ENCODE measurements around the gene PPP1R37. TPM values are rescaled to one million over a fixed set of nuclear protein-coding genes. Genes with fewer than 3 reads are reported as not detected.

PPP1R37 gene
- total RNA-seq, 8 experiments from 2014 or later = 18.2 to 37.0 (median 22.6) TPM

- no peak for ATAC-seq (replicated peaks in 6 of 8)
- Histone ChIP-seq H3K27ac (no peak overlapping the region), H3K4me3 (no peak overlapping the region), H3K4me1 (replicated peaks in 1 of 2) (no peaks in the 10 kb centered on the region)
- WGBS, 10 experiments = 90 to 100% (median 100%) methylated on average over 1 to 2 of the region's 4 CpGs; no CpG with 5 or more reads in 7 of the 10 experiments
- in situ Hi-C loops (cut with MboI; ENCODE audit: low pct_unique_long_range_greater_than_20kb in 2 of 9, low sequenced_read_pairs in 9 of 9, unreplicated experiment in 9 of 9) = no loop called here
Observed at GRCh38 chr19:45061965-45062364, 31.0 kb upstream of the PPP1R37 start.

- H3K27ac ChIP-seq = no peak overlapping the region
- in situ Hi-C loops (cut with MboI; ENCODE audit: low pct_unique_long_range_greater_than_20kb in 2 of 9, low sequenced_read_pairs in 9 of 9, unreplicated experiment in 9 of 9) = no loop called here
- no peak overlapping the region for H3K4me3 ChIP-seq
- peak in 2 of 8 experiments; percentile 11 to 16 for ATAC-seq (replicated peaks in 6 of 8)
- 96 to 100% methylated on average over 1 to 17 of the region's 85 CpGs; no CpG with 5 or more reads in 8 of the 10 experiments for WGBS, 10 experiments
- no peaks in the 10 kb centered on the region for H3K4me1 ChIP-seq (replicated peaks in 1 of 2)
Observed at GRCh38 chr19:45063851-45064801, 28.9 kb upstream of the PPP1R37 start.

DNA sequence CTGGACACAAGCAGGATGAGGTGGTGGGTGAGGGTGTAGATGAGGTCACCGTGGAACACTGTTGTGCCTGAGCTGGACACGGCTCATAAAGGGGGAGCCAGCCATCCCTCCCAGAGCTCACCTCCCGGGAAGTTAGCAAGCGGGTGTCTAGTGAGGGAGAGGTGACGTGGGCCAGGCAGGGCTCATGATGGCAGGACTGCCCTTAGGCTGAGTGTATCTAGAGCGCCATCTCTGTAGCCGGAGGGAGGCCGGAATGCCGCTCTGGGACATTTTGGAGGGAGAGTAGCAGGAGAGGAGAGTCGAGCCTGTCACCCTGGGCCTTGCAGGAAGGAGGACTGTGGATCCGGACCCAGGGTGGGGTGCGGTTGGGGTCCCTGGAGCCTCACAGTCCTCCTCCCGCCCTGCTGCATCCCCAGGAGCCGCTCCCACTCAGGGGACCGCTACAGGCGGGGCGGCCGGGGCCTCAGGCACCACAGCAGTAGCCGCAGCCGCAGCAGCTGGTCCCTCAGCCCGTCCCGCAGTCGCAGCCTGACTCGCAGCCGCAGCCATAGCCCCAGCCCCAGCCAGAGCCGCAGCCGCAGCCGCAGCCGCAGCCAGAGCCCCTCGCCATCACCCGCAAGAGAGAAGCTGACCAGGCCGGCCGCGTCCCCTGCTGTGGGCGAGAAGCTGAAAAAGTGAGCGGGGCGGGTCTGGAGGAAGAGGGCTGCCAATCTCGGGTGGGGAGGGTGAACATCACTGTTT lies 25.9 kb upstream of the PPP1R37 start:
- ATAC-seq (replicated peaks in 6 of 8) = no peak
- H3K4me3 ChIP-seq = no peak overlapping the region
- WGBS, 10 experiments = 90 to 100% (median 91%) methylated on average over 1 to 7 of the region's 38 CpGs; no CpG with 5 or more reads in 6 of the 10 experiments
- no peak overlapping the region for H3K27ac ChIP-seq
- no peaks in the 10 kb centered on the region for H3K4me1 ChIP-seq (replicated peaks in 1 of 2)
- in situ Hi-C loops (cut with MboI; ENCODE audit: low pct_unique_long_range_greater_than_20kb in 2 of 9, low sequenced_read_pairs in 9 of 9, unreplicated experiment in 9 of 9) = no loop called here

- ATAC-seq (replicated peaks in 6 of 8) = peak in 1 of 8 experiments; percentile 6
- H3K4me3 ChIP-seq = no peak overlapping the region
- in situ Hi-C loops (cut with MboI; ENCODE audit: low pct_unique_long_range_greater_than_20kb in 2 of 9, low sequenced_read_pairs in 9 of 9, unreplicated experiment in 9 of 9) = no loop called here
- no CpG with 5 or more reads among the region's 10 CpGs for WGBS, 10 experiments
- no peaks in the 10 kb centered on the region for H3K4me1 ChIP-seq (replicated peaks in 1 of 2)
- H3K27ac ChIP-seq = no peak overlapping the region
Observed at GRCh38 chr19:45068041-45068440, 24.9 kb upstream of the PPP1R37 start.

- H3K27ac ChIP-seq = no peak overlapping the region
- H3K4me1 ChIP-seq (replicated peaks in 1 of 2) = no peaks in the 10 kb centered on the region
- no peak overlapping the region for H3K4me3 ChIP-seq
- WGBS, 10 experiments = 60 to 100% (median 76%) methylated on average over 1 to 11 of the region's 13 CpGs; no CpG with 5 or more reads in 4 of the 10 experiments
- in situ Hi-C loops (cut with MboI; ENCODE audit: low pct_unique_long_range_greater_than_20kb in 2 of 9, low sequenced_read_pairs in 9 of 9, unreplicated experiment in 9 of 9) = no loop called here
- ATAC-seq (replicated peaks in 6 of 8) = peak; percentile 11 to 96 (median 46)
Observed at GRCh38 chr19:45069056-45069455, 23.9 kb upstream of the PPP1R37 start.

- no peak for ATAC-seq (replicated peaks in 6 of 8)
- no peak overlapping the region for H3K27ac ChIP-seq
- in situ Hi-C loops (cut with MboI; ENCODE audit: low pct_unique_long_range_greater_than_20kb in 2 of 9, low sequenced_read_pairs in 9 of 9, unreplicated experiment in 9 of 9) = no loop called here
- WGBS, 10 experiments = 81 to 95% (median 92%) methylated on average over 3 to 4 of the region's 6 CpGs; no CpG with 5 or more reads in 7 of the 10 experiments
- H3K4me3 ChIP-seq = no peak overlapping the region
- peaks cover 2 to 10% of the 10 kb centered on the region in 2 donors for H3K4me1 ChIP-seq (replicated peaks in 1 of 2)
Observed at GRCh38 chr19:45070214-45070613, 22.8 kb upstream of the PPP1R37 start.

GRCh38 chr19:45070861-45071544 lies 22.0 kb upstream of the PPP1R37 start:
- no peak for ATAC-seq (replicated peaks in 6 of 8)
- in situ Hi-C loops (cut with MboI; ENCODE audit: low pct_unique_long_range_greater_than_20kb in 2 of 9, low sequenced_read_pairs in 9 of 9, unreplicated experiment in 9 of 9) = no loop called here
- Histone ChIP-seq H3K4me1 (replicated peaks in 1 of 2) (peaks cover 2 to 14% of the 10 kb centered on the region in 2 donors), H3K27ac (no peak overlapping the region), H3K4me3 (no peak overlapping the region)
- WGBS, 10 experiments = 93 to 100% (median 100%) methylated on average over 1 to 5 of the region's 19 CpGs; no CpG with 5 or more reads in 7 of the 10 experiments

GRCh38 chr19:45071545-45071938 lies 21.4 kb upstream of the PPP1R37 start:
- WGBS, 10 experiments = 91 to 100% (median 94%) methylated on average over 5 to 10 of the region's 25 CpGs; no CpG with 5 or more reads in 7 of the 10 experiments
- H3K27ac ChIP-seq = no peak overlapping the region
- in situ Hi-C loops (cut with MboI; ENCODE audit: low pct_unique_long_range_greater_than_20kb in 2 of 9, low sequenced_read_pairs in 9 of 9, unreplicated experiment in 9 of 9) = no loop called here
- ATAC-seq (replicated peaks in 6 of 8) = no peak
- H3K4me1 ChIP-seq (replicated peaks in 1 of 2) = peaks cover 2 to 17% of the 10 kb centered on the region in 2 donors
- H3K4me3 ChIP-seq = no peak overlapping the region

DNA sequence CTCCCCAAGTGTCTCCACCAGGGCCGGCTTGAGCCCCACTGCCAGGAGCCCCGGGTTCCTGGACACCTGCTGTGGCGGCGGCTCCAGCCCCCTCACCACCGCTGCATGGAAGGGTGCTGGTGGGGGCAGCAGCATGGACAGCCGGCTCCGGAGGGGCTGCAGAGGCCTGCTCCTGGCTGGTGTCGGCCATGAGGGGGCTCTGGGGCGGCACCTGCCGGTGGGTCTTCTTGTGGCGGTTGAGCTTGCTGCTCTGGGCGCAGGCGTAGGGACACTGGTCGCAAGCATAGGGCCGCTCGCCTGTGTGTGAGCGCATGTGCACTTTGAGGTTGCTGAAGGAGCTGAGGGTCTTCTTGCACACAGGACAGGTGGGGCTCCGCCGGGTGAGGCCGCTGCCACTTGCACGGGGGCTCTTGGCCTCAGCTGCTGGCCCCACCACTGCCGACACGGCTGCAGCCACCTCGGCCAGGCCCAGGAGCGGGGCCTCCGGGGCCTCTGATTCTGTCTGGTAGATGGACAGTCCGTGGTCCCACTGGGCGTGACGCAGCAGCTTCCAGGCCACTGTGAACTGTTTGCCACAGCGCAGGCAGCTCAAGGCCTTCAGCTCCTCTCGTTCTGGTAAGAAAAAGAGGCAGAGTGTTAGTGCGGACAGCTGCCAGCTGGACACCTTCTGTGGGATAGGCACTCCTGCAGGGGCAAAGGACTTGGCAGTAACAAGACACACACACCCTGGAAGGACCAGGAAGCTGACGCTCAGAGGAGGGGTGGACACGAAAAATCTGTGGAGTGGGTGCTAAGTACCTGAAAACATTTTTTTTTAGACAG lies 20.8 kb upstream of the PPP1R37 start:
- no peak overlapping the region for H3K27ac ChIP-seq
- WGBS, 10 experiments = 20 to 100% (median 97%) methylated on average over 1 to 10 of the region's 34 CpGs; no CpG with 5 or more reads in 4 of the 10 experiments
- H3K4me3 ChIP-seq = no peak overlapping the region
- in situ Hi-C loops (cut with MboI; ENCODE audit: low pct_unique_long_range_greater_than_20kb in 2 of 9, low sequenced_read_pairs in 9 of 9, unreplicated experiment in 9 of 9) = no loop called here
- H3K4me1 ChIP-seq (replicated peaks in 1 of 2) = peaks cover 2 to 20% of the 10 kb centered on the region in 2 donors
- no peak for ATAC-seq (replicated peaks in 6 of 8)

- ATAC-seq (replicated peaks in 6 of 8) = no peak
- 0 to 81% (median 43%) methylated on average over 2 to 7 of the region's 11 CpGs; no CpG with 5 or more reads in 5 of the 10 experiments for WGBS, 10 experiments
- Histone ChIP-seq H3K4me1 (replicated peaks in 1 of 2) (peaks cover 2 to 23% of the 10 kb centered on the region in 2 donors), H3K27ac (no peak overlapping the region), H3K4me3 (no peak overlapping the region)
- in situ Hi-C loops (cut with MboI; ENCODE audit: low pct_unique_long_range_greater_than_20kb in 2 of 9, low sequenced_read_pairs in 9 of 9, unreplicated experiment in 9 of 9) = no loop called here
Observed at GRCh38 chr19:45074744-45075300, 18.2 kb upstream of the PPP1R37 start.

GRCh38 chr19:45075301-45076028 lies 17.5 kb upstream of the PPP1R37 start:
- Histone ChIP-seq H3K4me1 (replicated peaks in 1 of 2) (peaks cover 5 to 28% of the 10 kb centered on the region in 2 donors), H3K4me3 (peak overlapping the region in 2 of 5 donors; percentile 22 to 32), H3K27ac (no peak overlapping the region)
- peak in 7 of 8 experiments; percentile 3 to 57 (median 14) for ATAC-seq (replicated peaks in 6 of 8)
- in situ Hi-C loops (cut with MboI; ENCODE audit: low pct_unique_long_range_greater_than_20kb in 2 of 9, low sequenced_read_pairs in 9 of 9, unreplicated experiment in 9 of 9) = no loop called here
- WGBS, 10 experiments = no CpG with 5 or more reads among the region's 26 CpGs
